GM23338 (cell line): Measurements from ENCODE around the gene C1QL1. TPM values are rescaled to one million over a fixed set of nuclear protein-coding genes. Genes with fewer than 3 reads are reported as not detected.

Source experiments
- ATAC-seq: fragments of 200-7000 bp; cut with Tn5 transposase; 3 replicates; pipeline ENCODE4 v1.9.1; 2020
- DNase-seq: peaks from one replicate; pipeline ENCODE4 v3.0.0-alpha.2; 2015; ENCODE audit warnings: low spot score
- H2AFZ ChIP-seq: fragments of 200-600 bp; sonication (generic); 2 replicates; pipeline ENCODE4 v1.8.0; 2016; ENCODE audit warnings: antibody characterized with exemption, mild to moderate bottlenecking, moderate library complexity
- H3F3A ChIP-seq: fragments of 200-600 bp; sonication (generic); replicated peaks from 2 replicates; pipeline ENCODE4 v1.8.0; 2017; ENCODE audit warnings: antibody characterized with exemption, mixed run types, low read depth
- H3K27ac ChIP-seq: fragments of 200-600 bp; sonication (generic); 2 replicates; pipeline ENCODE4 v1.6.1; 2016; ENCODE audit warnings: low read depth
- H3K27me3 ChIP-seq: fragments of 200-600 bp; sonication (generic); 2 replicates; pipeline ENCODE4 v1.8.0; 2016; ENCODE audit warnings: mild to moderate bottlenecking, mixed run types, moderate library complexity; ENCODE audit not compliant: insufficient read depth
- H3K36me3 ChIP-seq: fragments of 200-600 bp; sonication (generic); 2 replicates; pipeline ENCODE4 v1.8.0; 2016; ENCODE audit warnings: mild to moderate bottlenecking; ENCODE audit not compliant: insufficient read depth
- H3K4me1 ChIP-seq: fragments of 200-600 bp; sonication (generic); 2 replicates; pipeline ENCODE4 v1.8.0; 2016; ENCODE audit warnings: mild to moderate bottlenecking, moderate library complexity; ENCODE audit not compliant: insufficient read depth
- H3K4me2 ChIP-seq: fragments of 200-600 bp; sonication (generic); 2 replicates; pipeline ENCODE4 v1.7.1; 2017; ENCODE audit warnings: mixed run types
- H3K4me3 ChIP-seq: fragments of 200-600 bp; sonication (generic); 2 replicates; pipeline ENCODE4 v1.6.1; 2016; ENCODE audit warnings: mixed run types
- H3K79me2 ChIP-seq: fragments of 200-600 bp; sonication (generic); replicated peaks from 2 replicates; pipeline ENCODE4 v1.8.0; 2017; ENCODE audit warnings: mild to moderate bottlenecking; ENCODE audit not compliant: insufficient read depth
- H3K9me2 ChIP-seq: fragments of 200-600 bp; sonication (generic); 2 replicates; pipeline ENCODE4 v1.8.0; 2017; ENCODE audit not compliant: insufficient read depth
- H4K20me1 ChIP-seq: fragments of 200-600 bp; sonication (generic); replicated peaks from 2 replicates; pipeline ENCODE4 v1.8.0; 2017; ENCODE audit warnings: mild to moderate bottlenecking; ENCODE audit not compliant: insufficient read depth
- H3K27ac Mint-ChIP-seq: 2 replicates; pipeline ENCODE4 v1.8.0; 2020; ENCODE audit warnings: inconsistent platforms, mild to moderate bottlenecking, moderate library complexity, mixed read lengths
- H3K27me3 Mint-ChIP-seq: 3 replicates; pipeline ENCODE4 v1.8.0; 2022; ENCODE audit warnings: low read depth, mild to moderate bottlenecking, moderate library complexity, mixed read lengths, inconsistent platforms; ENCODE audit not compliant: insufficient read depth, poor library complexity
- H3K36me3 Mint-ChIP-seq: 3 replicates; pipeline ENCODE4 v1.8.0; 2021; ENCODE audit warnings: low read depth, mild to moderate bottlenecking, inconsistent platforms, moderate library complexity, mixed read lengths
- H3K4me1 Mint-ChIP-seq: 3 replicates; pipeline ENCODE4 v1.8.0; 2020; ENCODE audit warnings: mild to moderate bottlenecking, inconsistent platforms, mixed read lengths
- H3K4me3 Mint-ChIP-seq: 3 replicates; pipeline ENCODE4 v1.8.0; 2021; ENCODE audit warnings: moderate library complexity, mild to moderate bottlenecking, inconsistent platforms, mixed read lengths
- H3K9me3 Mint-ChIP-seq: 3 replicates; pipeline ENCODE4 v1.8.0; 2020; ENCODE audit warnings: moderate library complexity, mild to moderate bottlenecking, inconsistent platforms, mixed read lengths
- CREB1 ChIP-seq: fragments of 250-450 bp; sonication (Bioruptor Pico); IDR thresholded peaks from 2 replicates; pipeline ENCODE4 v1.5.0; 2020; ENCODE audit warnings: low read depth, mild to moderate bottlenecking, moderate library complexity
- CTCF ChIP-seq, 2 experiments: fragments of 200-600 bp in 1 of 2; sonication (generic) in 1 of 2; conservative IDR thresholded peaks; 2 replicates each; pipeline versions ENCODE4 v1.5.1 to v1.6.1; 2016 to 2017; ENCODE audit warnings: antibody characterized with exemption in 2 of 2, low read depth in 2 of 2, mild to moderate bottlenecking in 2 of 2, moderate library complexity in 1 of 2
- EZH2phosphoT487 ChIP-seq: fragments of 200-600 bp; sonication (generic); IDR thresholded peaks from one replicate; pipeline ENCODE4 v1.8.1; 2018; ENCODE audit warnings: antibody characterized with exemption; ENCODE audit not compliant: unreplicated experiment
- NANOG ChIP-seq: IDR thresholded peaks from 2 replicates; pipeline ENCODE4 v1.6.1; 2016; ENCODE audit warnings: antibody characterized with exemption, borderline replicate concordance
- POLR2AphosphoS5 ChIP-seq: IDR thresholded peaks from 2 replicates; pipeline ENCODE4 v1.6.1; 2016; ENCODE audit warnings: antibody characterized with exemption, low read depth
- STAT1 ChIP-seq: IDR thresholded peaks from one replicate; pipeline ENCODE4 v1.6.1; 2016; ENCODE audit warnings: antibody characterized with exemption; ENCODE audit not compliant: unreplicated experiment
- ZNF114 ChIP-seq: fragments of 250-450 bp; sonication (Bioruptor Pico); IDR thresholded peaks from 2 replicates; pipeline ENCODE4 v1.5.0; 2020; ENCODE audit warnings: mild to moderate bottlenecking, moderate library complexity
- ZNF331 ChIP-seq: fragments of 250-450 bp; sonication (Bioruptor Pico); IDR thresholded peaks from 2 replicates; pipeline ENCODE4 v1.5.0; 2020; ENCODE audit warnings: low read depth, mild to moderate bottlenecking, moderate library complexity
- polyA plus RNA-seq: library from polyadenylated mRNA; unstranded; fragments of >200 nt; fragmentation: Nextera tagmentation; extraction: Ambion mirVana; gene quantifications from 2 replicates; pipeline ENCODE4 v1.2.1, GENCODE V29; 2016
- total RNA-seq: library from RNA; depleted of rRNA; stranded (reverse); fragments of >200 nt; shearing (Covaris generic); gene quantifications from 2 replicates; pipeline ENCODE4 v1.2.3, GENCODE V29; 2014
- TF ChIP-seq, protein P1 (sequence below): IDR thresholded peaks from one replicate; pipeline ENCODE4 v1.6.1; 2018; ENCODE audit warnings: antibody characterized with exemption; ENCODE audit not compliant: unreplicated experiment
- TF ChIP-seq, protein P2 (sequence below): fragments of 250-450 bp; sonication (Bioruptor Pico); IDR thresholded peaks from 2 replicates; pipeline ENCODE4 v1.5.0; 2020; ENCODE audit warnings: mild to moderate bottlenecking, moderate library complexity

C1QL1 gene
- total and polyA plus RNA-seq, 2 experiments from 2014 or later, result 4.3 to 14.4 TPM

GRCh38 chr17:44926821-44927525, 41.1 kb downstream of the C1QL1 start (continued):
- TF ChIP-seq, protein P1, sequence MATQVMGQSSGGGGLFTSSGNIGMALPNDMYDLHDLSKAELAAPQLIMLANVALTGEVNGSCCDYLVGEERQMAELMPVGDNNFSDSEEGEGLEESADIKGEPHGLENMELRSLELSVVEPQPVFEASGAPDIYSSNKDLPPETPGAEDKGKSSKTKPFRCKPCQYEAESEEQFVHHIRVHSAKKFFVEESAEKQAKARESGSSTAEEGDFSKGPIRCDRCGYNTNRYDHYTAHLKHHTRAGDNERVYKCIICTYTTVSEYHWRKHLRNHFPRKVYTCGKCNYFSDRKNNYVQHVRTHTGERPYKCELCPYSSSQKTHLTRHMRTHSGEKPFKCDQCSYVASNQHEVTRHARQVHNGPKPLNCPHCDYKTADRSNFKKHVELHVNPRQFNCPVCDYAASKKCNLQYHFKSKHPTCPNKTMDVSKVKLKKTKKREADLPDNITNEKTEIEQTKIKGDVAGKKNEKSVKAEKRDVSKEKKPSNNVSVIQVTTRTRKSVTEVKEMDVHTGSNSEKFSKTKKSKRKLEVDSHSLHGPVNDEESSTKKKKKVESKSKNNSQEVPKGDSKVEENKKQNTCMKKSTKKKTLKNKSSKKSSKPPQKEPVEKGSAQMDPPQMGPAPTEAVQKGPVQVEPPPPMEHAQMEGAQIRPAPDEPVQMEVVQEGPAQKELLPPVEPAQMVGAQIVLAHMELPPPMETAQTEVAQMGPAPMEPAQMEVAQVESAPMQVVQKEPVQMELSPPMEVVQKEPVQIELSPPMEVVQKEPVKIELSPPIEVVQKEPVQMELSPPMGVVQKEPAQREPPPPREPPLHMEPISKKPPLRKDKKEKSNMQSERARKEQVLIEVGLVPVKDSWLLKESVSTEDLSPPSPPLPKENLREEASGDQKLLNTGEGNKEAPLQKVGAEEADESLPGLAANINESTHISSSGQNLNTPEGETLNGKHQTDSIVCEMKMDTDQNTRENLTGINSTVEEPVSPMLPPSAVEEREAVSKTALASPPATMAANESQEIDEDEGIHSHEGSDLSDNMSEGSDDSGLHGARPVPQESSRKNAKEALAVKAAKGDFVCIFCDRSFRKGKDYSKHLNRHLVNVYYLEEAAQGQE, result no peak
- TF ChIP-seq ZNF331 (CRISPR knock-in tag) (no peak), CREB1 (CRISPR knock-in tag) (no peak), ZNF114 (CRISPR knock-in tag) (no peak)

DNA sequence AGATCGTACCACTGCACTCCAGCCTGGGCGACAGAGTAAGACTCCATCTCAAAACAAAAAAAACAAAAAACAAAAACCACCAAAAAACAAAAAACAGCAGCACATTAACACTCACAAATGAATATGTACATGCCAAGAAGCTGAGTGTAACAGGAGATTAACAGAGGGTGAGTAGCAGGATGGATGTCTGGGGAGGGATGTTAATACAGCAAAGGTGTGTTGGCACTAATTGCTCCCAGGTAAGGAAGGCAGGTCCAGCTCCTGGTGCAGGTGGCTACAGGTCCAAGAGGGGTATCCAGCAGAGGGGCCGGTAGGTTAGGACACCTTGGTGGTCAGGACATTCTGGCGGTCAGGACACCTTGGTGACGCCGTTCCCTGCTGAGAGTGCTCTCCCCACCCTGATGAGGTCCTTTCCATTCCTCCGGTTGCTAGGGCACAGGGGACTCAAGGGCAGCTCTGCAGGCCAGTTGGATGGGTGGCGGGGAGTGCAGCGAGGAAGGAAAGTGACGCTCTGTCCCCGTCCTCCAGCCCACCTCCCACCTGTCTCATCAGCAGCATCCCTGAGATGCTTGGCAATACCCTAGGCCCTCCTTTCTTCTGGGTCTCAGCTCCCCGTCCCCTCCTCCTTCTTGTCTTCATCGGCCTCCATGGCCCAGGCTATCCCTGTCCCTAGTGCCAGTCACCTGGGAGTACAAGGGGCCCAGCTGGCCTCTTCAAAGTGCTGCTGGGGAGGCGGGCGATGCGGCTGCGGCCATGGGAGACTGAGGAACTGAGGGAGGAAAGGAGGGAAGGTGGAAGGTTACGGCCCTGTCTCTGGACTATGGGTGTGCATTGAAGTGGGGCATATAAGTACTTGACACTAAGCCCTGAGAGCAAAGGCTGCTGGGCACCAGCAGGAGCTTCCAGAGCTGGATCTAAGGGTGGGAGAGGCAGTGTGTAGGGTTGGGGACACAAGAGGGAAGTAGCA, 42.1 kb downstream of the C1QL1 start:
- Histone ChIP-seq H2AFZ (no peak overlapping the region), H3K27ac (no peak overlapping the region), H3K4me1 (peaks cover 3% of the 10 kb centered on the region; the same call in 1 of the 2 replicates), H3K36me3 (peaks cover 24% of the 10 kb centered on the region), H3K4me3 (no peak overlapping the region), H3K79me2 (no peaks in the 10 kb centered on the region), H3F3A (0 out of 2 replicates have a peak, but pooled peaks cover 15% of the 10 kb centered on the region), H3K4me2 (no peak overlapping the region), H4K20me1 (peaks cover 3% of the 10 kb centered on the region; the same call in 1 of the 2 replicates), H3K27me3 (no peaks in the 10 kb centered on the region), H3K9me2 (no peaks in the 10 kb centered on the region)
- TF ChIP-seq, protein P2, sequence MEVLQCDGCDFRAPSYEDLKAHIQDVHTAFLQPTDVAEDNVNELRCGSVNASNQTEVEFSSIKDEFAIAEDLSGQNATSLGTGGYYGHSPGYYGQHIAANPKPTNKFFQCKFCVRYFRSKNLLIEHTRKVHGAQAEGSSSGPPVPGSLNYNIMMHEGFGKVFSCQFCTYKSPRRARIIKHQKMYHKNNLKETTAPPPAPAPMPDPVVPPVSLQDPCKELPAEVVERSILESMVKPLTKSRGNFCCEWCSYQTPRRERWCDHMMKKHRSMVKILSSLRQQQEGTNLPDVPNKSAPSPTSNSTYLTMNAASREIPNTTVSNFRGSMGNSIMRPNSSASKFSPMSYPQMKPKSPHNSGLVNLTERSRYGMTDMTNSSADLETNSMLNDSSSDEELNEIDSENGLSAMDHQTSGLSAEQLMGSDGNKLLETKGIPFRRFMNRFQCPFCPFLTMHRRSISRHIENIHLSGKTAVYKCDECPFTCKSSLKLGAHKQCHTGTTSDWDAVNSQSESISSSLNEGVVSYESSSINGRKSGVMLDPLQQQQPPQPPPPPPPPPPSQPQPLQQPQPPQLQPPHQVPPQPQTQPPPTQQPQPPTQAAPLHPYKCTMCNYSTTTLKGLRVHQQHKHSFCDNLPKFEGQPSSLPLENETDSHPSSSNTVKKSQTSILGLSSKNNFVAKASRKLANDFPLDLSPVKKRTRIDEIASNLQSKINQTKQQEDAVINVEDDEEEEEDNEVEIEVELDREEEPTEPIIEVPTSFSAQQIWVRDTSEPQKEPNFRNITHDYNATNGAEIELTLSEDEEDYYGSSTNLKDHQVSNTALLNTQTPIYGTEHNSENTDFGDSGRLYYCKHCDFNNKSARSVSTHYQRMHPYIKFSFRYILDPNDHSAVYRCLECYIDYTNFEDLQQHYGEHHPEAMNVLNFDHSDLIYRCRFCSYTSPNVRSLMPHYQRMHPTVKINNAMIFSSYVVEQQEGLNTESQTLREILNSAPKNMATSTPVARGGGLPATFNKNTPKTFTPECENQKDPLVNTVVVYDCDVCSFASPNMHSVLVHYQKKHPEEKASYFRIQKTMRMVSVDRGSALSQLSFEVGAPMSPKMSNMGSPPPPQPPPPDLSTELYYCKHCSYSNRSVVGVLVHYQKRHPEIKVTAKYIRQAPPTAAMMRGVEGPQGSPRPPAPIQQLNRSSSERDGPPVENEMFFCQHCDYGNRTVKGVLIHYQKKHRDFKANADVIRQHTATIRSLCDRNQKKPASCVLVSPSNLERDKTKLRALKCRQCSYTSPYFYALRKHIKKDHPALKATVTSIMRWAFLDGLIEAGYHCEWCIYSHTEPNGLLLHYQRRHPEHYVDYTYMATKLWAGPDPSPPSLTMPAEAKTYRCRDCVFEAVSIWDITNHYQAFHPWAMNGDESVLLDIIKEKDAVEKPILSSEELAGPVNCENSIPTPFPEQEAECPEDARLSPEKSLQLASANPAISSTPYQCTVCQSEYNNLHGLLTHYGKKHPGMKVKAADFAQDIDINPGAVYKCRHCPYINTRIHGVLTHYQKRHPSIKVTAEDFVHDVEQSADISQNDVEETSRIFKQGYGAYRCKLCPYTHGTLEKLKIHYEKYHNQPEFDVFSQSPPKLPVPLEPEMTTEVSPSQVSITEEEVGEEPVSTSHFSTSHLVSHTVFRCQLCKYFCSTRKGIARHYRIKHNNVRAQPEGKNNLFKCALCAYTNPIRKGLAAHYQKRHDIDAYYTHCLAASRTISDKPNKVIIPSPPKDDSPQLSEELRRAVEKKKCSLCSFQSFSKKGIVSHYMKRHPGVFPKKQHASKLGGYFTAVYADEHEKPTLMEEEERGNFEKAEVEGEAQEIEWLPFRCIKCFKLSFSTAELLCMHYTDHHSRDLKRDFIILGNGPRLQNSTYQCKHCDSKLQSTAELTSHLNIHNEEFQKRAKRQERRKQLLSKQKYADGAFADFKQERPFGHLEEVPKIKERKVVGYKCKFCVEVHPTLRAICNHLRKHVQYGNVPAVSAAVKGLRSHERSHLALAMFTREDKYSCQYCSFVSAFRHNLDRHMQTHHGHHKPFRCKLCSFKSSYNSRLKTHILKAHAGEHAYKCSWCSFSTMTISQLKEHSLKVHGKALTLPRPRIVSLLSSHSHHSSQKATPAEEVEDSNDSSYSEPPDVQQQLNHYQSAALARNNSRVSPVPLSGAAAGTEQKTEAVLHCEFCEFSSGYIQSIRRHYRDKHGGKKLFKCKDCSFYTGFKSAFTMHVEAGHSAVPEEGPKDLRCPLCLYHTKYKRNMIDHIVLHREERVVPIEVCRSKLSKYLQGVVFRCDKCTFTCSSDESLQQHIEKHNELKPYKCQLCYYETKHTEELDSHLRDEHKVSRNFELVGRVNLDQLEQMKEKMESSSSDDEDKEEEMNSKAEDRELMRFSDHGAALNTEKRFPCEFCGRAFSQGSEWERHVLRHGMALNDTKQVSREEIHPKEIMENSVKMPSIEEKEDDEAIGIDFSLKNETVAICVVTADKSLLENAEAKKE (CRISPR knock-in tag), result no peak
- TF ChIP-seq CTCF (conservative IDR thresholded peaks at IDR 0.05; ENCODE audit: low read depth in 2 of 2) (no peak), ZNF331 (CRISPR knock-in tag) (no peak), ZNF114 (CRISPR knock-in tag) (no peak), CREB1 (CRISPR knock-in tag) (no peak), POLR2AphosphoS5 (0 out of 2 replicates have a peak, but pooled peaks have one; percentile 20), NANOG (no peak), STAT1 (no peak), EZH2phosphoT487 (no peak)
- no peak for DNase-seq
- Mint-ChIP-seq H3K36me3 (peaks cover 57% of the 10 kb centered on the region), H3K27me3 (peaks cover 14% of the 10 kb centered on the region), H3K9me3 (no peaks in the 10 kb centered on the region), H3K27ac (no peak overlapping the region), H3K4me1 (peaks cover 24% of the 10 kb centered on the region), H3K4me3 (no peak overlapping the region)
- ATAC-seq, result no peak
